Measurements from ENCODE around the gene GAL3ST2.
A peak's percentile ranks its signal among the peaks of the same experiment; 100 is the strongest.

Gene GAL3ST2

DNA sequence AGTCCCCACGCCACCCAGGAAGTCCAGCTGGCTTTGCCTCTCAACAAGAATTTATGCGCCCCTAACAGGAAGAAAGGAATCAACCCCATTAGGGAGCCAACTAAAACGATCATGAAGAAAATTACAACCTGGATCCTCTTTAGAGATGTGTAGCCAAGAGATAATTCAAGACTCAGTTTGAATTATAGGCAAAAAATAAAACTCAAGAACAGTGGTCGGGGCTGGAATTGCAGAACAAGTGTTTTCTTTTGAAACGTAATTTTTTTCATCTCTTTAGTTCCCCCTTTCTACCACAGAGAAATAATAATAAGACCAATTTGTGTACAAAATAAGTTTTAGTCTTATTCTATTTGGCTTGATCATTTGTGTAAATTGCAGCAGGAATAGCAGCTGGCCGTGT is 59.7 kb downstream of the GAL3ST2 start:
- DNase-seq (ENCODE audit: low spot score): no peak
- Mint-ChIP-seq H3K9me3 (peaks cover 5% of the 10 kb centered on the region), H3K4me1 (ENCODE audit: low read depth) (peaks cover 10% of the 10 kb centered on the region), H3K27ac (no peak overlapping the region), H3K4me3 (no peak overlapping the region), H3K27me3 (ENCODE audit: low read depth) (peaks cover 47% of the 10 kb centered on the region), H3K36me3 (ENCODE audit: low read depth) (no peaks in the 10 kb centered on the region)

DNA sequence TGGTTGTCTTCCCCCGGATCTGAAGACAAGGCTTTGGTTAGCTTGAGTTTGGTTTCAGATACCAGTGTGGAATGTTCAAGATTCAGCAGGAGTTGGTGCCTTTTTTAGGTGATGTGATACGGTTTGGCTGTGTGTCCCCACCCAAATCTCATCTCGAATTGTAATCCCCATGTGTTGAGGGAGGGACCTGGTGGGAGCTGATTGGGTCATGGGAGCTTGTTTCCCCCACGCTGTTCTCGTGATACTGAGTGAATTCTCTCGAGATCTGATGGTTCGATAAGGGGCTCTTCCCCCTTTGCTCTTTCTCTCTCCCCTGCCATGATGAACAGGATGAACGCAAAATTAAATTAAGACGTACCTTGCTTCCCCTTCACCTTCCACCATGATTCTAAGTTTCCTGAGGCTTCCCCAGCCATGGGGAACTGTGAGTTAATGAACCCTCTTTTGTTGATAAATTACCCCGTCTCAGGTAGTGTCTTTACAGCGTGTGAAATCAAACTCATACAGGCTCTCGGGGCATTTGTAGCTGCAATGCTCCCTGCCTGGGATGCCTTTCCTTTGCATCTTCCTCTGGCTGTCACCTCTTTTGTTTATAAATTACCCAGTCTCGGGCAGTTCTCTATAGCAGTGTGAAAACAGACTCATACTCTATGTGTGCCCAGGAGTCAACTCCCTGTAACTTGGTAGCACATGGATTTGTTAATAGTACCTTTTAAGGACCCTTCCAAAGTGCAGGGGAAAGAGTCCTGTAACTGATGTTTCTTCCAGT is 60.8 kb downstream of the GAL3ST2 start:
- Mint-ChIP-seq H3K9me3 (peaks cover 5% of the 10 kb centered on the region), H3K36me3 (ENCODE audit: low read depth) (no peaks in the 10 kb centered on the region), H3K4me1 (ENCODE audit: low read depth) (peaks cover 10% of the 10 kb centered on the region), H3K27me3 (ENCODE audit: low read depth) (peaks cover 42% of the 10 kb centered on the region), H3K27ac (no peak overlapping the region), H3K4me3 (no peak overlapping the region)
- no peak for DNase-seq (ENCODE audit: low spot score)

DNA sequence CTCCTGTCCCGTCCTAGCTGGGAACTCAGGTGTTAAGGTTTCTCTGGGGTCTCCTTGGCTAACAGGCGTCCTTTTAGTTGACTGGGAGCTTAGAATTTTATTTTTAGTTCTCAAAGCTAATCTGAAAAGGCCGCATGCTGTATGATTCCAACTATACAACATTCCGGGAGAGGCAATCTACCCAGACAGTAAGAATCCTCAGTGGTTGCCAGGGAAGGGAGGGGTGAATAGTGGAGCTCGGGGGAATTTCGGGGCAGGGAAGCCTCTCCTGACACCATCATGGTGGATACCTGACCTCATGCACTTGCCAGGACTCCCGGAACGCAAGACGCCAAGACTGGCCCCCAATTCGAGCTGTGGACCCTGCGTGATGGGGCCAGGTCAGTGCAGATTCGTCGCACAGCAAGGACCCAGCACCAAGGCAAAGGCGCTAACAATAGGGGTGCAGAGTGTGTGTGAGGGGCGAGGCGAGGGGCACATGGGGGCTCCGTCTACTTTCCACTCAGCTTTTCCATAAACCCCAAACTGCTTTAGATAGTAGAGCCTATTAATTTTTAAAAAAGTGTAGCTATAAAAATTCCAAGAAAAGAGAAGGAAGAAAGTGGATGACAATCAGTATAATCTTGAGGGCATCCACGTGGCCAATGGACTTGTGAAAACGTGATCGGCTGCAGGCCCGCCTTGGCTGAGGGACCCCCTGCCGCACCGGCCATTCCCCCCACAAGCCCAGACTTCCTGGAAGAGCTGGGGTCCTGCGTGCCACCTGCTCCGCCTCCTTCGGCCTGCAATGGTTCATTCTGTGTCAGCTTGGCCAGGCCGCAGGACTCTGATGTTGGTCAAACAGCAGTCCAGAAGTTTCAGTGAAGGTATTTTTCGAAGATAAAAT is 64.8 kb downstream of the GAL3ST2 start:
- no peaks in the 10 kb centered on the region for H3K36me3 Mint-ChIP-seq (ENCODE audit: low read depth)
- H3K4me1 Mint-ChIP-seq (ENCODE audit: low read depth): peaks cover 26% of the 10 kb centered on the region
- H3K4me3 Mint-ChIP-seq: no peak overlapping the region
- H3K27me3 Mint-ChIP-seq (ENCODE audit: low read depth): peaks cover 24% of the 10 kb centered on the region
- DNase-seq (ENCODE audit: low spot score): no peak
- H3K27ac Mint-ChIP-seq: no peak overlapping the region
- H3K9me3 Mint-ChIP-seq: no peaks in the 10 kb centered on the region

DNA sequence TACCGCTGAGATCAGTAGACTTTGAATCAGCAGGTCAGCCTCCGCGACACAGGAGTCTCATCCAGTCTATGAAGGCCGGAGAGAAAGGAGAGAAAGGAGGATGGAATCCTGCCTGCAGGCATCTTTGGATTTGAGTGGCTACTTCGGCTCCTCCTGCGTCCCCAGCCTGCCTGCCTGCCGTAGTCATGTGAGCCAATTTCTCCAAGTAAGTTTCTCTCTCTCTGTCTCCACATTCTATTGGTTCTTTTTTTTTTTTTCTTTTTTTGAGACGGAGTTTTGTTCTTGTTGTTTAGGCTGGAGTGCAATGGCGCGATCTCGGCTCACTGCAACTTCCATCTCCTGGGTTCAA is 65.4 kb downstream of the GAL3ST2 start:
- no peak overlapping the region for H3K27ac Mint-ChIP-seq
- peaks cover 28% of the 10 kb centered on the region for H3K4me1 Mint-ChIP-seq (ENCODE audit: low read depth)
- no peak overlapping the region for H3K4me3 Mint-ChIP-seq

DNA sequence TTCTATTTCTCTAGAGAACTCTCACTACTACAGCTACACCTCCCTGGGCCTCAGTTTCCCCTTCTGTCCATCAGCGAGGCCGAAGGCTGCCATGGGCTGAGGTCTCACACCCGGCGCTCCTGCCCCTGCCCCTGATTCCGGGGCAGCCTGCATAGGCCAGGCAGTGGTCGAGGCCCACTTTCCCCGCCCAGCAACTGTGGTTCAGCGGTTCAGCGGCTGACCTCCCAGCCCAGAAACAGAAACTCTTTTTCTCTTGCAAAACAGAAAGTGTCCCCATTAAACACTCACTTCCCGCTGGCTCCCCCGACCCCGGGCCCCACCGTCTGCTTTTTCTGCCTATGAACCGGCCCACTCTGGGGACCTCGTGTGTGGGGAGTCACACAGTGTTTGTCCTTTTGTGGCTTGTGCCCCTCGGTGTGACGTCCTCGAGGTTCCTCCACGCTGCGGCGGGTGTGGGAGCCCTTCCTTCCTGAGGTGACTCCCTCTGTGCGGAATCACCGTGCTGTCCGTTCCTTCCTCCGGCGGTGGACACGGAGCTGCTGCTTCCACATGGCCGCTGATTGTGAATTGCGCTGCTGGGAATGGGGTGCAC is 66.1 kb downstream of the GAL3ST2 start:
- H3K27ac Mint-ChIP-seq: peak overlapping the region; percentile 77
- no peaks in the 10 kb centered on the region for H3K9me3 Mint-ChIP-seq
- H3K27me3 Mint-ChIP-seq (ENCODE audit: low read depth): peaks cover 12% of the 10 kb centered on the region
- H3K36me3 Mint-ChIP-seq (ENCODE audit: low read depth): no peaks in the 10 kb centered on the region
- H3K4me1 Mint-ChIP-seq (ENCODE audit: low read depth): peaks cover 27% of the 10 kb centered on the region
- peak; percentile 67 for DNase-seq (ENCODE audit: low spot score)
- H3K4me3 Mint-ChIP-seq: peak overlapping the region; percentile 76

More for the DNA sequence above, 65.4 kb downstream of the GAL3ST2 start:
- Mint-ChIP-seq H3K27me3 (ENCODE audit: low read depth) (peaks cover 19% of the 10 kb centered on the region), H3K36me3 (ENCODE audit: low read depth) (no peaks in the 10 kb centered on the region), H3K9me3 (no peaks in the 10 kb centered on the region)
- DNase-seq (ENCODE audit: low spot score): no peak

DNA sequence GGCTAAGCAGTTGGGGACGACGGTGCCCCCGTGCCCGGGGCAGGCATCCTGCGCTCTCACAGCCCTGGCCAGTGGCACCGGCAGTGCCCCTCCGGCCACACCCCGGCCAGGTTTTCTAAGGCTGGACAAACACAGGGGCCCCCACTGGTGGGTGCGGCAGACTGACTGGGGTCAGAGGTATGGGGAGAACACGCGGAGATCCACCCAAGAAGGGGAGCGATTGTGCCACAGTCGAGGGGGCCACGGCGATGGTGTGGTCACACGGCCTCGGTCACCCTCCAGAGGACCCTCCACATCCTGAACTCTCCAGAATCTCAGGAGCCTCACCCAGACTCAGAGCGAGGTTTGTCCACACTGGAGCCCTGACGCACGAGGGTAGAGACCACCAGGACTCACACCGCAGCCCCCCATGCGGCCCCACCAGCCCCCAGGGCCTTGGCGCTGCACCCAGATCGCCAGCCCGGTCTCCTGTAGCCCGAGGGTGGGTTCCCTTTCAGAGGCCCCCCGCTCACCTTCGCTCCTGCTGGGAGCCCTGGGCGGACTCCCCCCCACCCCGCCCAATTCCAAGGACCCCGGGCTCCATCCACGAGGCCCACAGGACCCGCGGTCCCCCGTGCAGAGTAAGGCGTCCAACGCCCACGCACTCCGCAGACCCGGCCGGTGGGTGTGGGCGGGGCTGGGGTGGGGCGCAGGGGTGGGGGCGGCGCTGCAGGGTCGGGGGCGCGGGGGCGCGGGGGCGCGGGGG is 66.9 kb downstream of the GAL3ST2 start:
- H3K27me3 Mint-ChIP-seq (ENCODE audit: low read depth): peaks cover 5% of the 10 kb centered on the region
- no peak for DNase-seq (ENCODE audit: low spot score)
- H3K9me3 Mint-ChIP-seq: no peaks in the 10 kb centered on the region
- H3K4me3 Mint-ChIP-seq: peak overlapping the region; percentile 76
- H3K4me1 Mint-ChIP-seq (ENCODE audit: low read depth): peaks cover 27% of the 10 kb centered on the region
- H3K36me3 Mint-ChIP-seq (ENCODE audit: low read depth): no peaks in the 10 kb centered on the region
- H3K27ac Mint-ChIP-seq: peak overlapping the region; percentile 77

DNA sequence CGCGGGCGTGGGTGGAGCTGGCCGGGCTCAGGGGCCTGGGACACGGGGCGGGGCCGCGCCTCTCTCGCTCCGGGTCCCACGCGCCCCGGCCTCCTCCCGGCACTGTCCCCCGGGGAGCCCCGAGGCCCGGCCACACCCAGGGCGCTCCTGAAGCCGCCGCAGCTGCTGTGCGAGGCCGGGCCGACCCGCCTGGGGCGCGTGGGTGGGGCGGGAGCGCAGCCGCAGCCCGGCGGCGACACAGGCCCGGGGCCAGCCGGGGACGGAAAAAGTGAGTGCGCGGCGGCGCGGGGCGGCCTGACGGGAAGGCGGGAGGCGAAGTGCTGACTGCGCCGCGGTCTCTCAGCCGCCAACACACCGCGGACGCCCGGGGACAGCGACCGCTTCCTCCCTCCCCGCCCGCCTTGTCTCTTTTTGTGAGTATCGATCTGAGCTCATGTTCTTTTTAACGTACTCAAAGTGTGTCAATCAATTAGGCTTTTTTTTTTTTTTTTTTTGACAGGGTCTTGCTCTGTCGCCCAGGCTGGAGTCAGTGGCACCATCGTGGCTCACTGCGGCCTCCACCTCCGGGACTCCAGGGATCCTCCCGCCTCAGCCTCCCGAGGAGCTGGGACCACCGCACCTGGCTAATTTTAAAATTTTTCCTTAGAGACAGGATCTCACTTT is 67.6 kb downstream of the GAL3ST2 start:
- Mint-ChIP-seq H3K27me3 (ENCODE audit: low read depth) (peaks cover 2% of the 10 kb centered on the region), H3K4me1 (ENCODE audit: low read depth) (peaks cover 25% of the 10 kb centered on the region), H3K4me3 (peak overlapping the region; percentile 73), H3K9me3 (no peaks in the 10 kb centered on the region), H3K27ac (peak overlapping the region; percentile 89), H3K36me3 (ENCODE audit: low read depth) (no peaks in the 10 kb centered on the region)
- peak; percentile 96 for DNase-seq (ENCODE audit: low spot score)

DNA sequence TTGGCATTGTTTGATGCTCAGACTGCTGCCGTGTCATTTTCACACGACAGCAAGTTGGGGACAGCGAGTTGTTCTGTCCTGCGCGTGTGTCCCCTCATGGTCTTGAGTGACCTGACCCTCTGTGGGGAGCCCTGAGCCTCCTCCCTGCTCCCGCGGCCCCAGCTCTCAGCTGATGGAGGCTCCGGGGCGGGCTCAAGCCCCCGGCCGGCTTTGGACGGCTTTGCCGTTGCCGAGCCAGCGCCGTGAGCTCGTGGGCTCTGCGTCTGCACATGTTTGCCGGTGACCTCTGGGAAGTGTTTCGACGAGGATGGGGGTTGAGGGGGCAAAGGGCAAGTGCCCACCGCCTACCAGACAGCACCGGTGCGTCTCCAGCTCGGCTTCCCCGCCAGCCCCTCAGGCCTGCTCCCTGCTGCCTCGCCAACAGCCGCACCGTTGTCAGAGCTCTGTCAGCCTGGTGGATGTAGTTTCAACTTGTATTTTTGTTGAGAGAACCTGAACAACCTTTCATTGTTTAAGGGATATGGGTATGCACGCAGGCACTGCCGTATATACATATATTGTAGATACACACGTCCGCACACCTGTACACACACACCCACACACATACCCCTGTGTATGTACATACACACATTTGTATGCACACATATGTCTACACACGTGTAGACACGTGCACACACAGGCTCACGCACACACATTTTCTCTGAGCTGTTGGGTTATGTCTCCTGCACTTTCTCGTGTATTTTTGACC is 68.4 kb downstream of the GAL3ST2 start:
- Mint-ChIP-seq H3K4me1 (ENCODE audit: low read depth) (peaks cover 25% of the 10 kb centered on the region), H3K36me3 (ENCODE audit: low read depth) (no peaks in the 10 kb centered on the region), H3K9me3 (no peaks in the 10 kb centered on the region), H3K27me3 (ENCODE audit: low read depth) (no peaks in the 10 kb centered on the region), H3K27ac (peak overlapping the region; percentile 89), H3K4me3 (peak overlapping the region; percentile 73)
- DNase-seq (ENCODE audit: low spot score): no peak

DNA sequence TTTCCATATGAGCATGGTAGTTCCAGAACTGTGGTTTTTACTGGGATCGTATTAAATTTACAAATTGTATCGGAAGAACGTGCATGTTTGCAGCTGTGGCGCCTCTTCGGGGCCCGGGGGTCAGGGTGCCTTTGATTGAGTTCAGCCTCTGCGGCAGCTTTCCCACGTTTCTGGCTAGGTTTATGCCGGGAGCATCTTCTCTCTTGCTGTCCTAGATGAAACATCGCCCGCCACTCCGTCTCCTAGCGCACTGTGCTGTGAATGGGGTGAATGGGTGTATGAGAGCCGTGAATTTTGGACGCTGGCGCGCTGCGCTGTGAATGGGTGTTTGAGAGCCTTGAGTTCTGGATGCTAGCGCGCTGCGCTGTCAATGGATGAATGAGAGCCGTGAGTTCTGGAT is 69.8 kb downstream of the GAL3ST2 start:
- Mint-ChIP-seq H3K4me3 (peak overlapping the region; percentile 73), H3K4me1 (ENCODE audit: low read depth) (peaks cover 25% of the 10 kb centered on the region), H3K9me3 (no peaks in the 10 kb centered on the region), H3K27ac (peak overlapping the region; percentile 81), H3K27me3 (ENCODE audit: low read depth) (no peaks in the 10 kb centered on the region), H3K36me3 (ENCODE audit: low read depth) (no peaks in the 10 kb centered on the region)
- DNase-seq (ENCODE audit: low spot score): no peak

DNA sequence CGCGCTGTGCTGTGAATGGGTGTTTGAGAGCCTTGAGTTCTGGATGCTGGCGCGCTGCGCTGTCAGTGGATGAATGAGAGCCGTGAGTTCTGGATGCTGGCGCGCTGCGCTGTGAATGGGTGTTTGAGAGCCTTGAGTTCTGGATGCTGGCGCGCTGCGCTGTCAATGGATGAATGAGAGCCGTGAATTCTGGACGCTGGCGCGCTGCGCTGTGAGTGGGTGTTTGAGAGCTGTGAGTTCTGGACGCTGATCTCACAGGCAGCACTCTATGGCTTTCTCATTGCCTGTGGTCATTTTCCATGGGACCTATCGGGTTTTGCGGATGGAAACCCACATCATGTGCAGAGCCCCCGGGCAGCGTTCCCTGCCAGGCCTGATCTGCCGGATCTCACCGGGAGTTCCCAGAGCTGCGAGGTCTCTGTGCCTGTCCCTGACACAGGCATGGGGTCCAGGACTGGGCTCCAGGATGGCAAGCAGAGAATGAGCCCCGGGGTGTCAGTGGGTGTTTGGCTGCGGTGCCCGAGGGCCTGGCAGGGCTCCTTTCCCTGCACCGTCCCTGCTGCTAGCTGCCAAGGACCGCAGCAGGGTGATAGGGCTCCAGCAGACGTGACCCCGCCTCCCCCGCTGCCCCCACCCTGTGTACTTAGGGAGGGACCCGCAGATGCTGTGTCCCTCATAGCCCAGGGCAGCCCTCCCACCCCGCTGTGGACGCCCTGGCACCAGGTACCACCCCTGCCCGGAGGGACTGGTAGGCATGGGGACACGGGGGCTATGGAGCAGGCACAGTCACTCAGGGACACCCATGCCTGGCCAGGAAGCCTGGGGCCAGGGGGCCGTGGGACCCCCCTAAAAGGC is 72.4 kb downstream of the GAL3ST2 start:
- no peak for DNase-seq (ENCODE audit: low spot score)
- H3K9me3 Mint-ChIP-seq: no peaks in the 10 kb centered on the region
- no peak overlapping the region for H3K4me3 Mint-ChIP-seq
- H3K27ac Mint-ChIP-seq: no peak overlapping the region
- peaks cover 17% of the 10 kb centered on the region for H3K4me1 Mint-ChIP-seq (ENCODE audit: low read depth)
- H3K36me3 Mint-ChIP-seq (ENCODE audit: low read depth): no peaks in the 10 kb centered on the region
- H3K27me3 Mint-ChIP-seq (ENCODE audit: low read depth): no peaks in the 10 kb centered on the region

DNA sequence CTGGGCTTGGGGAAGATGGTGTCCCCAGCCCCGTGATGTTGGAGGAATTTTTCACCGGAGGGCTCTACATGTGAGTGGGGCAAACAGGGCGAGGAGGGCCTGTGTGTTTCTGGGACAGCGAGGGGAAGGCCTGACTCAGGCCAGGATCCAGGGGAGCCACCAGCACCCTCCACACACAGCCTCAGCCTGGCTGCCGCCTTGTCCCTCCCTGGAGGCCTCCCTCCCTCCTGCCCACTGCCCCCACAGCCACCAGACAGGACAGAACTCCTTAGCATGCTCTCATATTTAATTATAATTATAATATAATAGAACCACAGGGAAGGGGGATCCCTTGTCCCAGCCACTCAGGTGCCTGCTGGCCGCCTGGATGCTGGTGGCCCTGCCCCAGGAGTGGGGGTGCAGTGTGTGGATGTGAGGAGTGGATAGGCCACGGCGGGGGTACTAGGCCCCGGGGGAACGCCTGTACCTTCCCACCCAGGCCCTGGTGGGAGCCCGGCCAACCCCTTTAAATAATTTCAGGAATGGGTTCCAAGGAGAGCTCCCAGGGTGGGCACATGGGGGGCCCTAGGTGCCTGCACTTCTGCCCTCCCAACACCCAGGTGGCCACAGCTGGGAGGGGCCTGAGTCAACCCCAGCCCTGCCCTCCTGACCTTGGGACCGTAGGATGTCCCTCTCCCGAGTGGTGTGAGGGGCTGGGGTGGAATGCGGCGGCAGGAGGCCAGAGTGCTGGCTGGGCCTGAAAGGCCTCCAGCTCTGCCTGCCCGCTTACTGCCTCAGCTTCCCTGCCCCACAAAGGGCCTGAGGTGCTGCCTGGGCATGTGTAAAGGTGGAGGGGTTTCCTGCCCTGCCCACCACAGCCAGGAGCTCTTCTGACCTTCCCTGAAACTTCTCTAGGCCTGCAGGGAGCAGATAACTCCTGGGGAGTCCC is 73.3 kb downstream of the GAL3ST2 start:
- H3K4me1 Mint-ChIP-seq (ENCODE audit: low read depth): peaks cover 15% of the 10 kb centered on the region
- no peak for DNase-seq (ENCODE audit: low spot score)
- H3K27ac Mint-ChIP-seq: no peak overlapping the region
- no peak overlapping the region for H3K4me3 Mint-ChIP-seq
- H3K36me3 Mint-ChIP-seq (ENCODE audit: low read depth): no peaks in the 10 kb centered on the region
- no peaks in the 10 kb centered on the region for H3K27me3 Mint-ChIP-seq (ENCODE audit: low read depth)
- no peaks in the 10 kb centered on the region for H3K9me3 Mint-ChIP-seq

Data from T-helper 2 cell treated with Interferon-gamma antibody and Interleukin-4, amounts not matched to agents 5 μg/mL and 100 μg/mL, for 36 hours (primary cell).